ENCODE data around the gene PRRC2A. TPM values are rescaled to one million over a fixed set of nuclear protein-coding genes. Genes with fewer than 3 reads are reported as not detected.
A peak's percentile ranks its signal among the peaks of the same experiment; 100 is the strongest.

The PRRC2A gene
- total RNA-seq, 1 experiment from 2014 or later = 318 TPM

DNA sequence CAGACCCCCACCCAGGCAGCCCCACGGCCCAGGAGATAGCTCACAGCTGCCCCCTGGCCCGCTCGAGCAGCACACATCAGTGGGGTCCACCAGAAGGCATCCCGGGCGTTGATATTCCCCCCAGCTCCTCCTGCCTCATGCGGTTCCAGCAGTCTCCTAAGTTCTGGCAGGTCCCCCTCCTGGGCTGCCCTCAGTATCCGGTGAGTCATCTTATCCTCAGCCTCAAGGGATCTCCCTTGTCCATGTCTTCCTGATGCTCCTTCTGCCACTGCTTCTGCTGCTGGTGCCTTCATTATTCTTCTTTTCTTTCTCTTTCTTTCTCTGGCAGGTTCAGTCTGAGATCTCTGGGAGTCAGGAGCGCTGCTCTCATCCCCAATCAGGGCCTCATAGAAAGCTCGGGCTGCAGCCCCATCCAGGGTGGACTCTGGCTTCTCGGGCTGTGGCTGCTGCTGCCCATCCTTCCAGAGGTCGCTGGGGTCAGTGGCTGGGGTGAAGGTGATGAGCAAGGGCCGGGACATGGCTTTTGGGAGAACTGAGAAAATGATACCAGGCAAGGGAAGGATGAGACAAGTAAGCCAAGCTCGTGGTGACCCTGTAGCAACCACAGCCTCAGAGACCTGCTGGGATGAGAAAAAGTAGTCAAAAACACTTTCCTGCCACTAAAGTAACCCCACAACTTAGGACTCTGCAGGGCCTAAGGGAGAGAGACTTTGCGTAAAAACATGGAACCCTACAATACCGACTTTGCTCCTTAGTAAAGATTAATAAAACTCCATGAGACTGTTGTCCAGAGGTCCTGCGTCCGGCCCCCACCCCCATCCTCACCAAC, 43.7 kb downstream of the PRRC2A start:
- in situ Hi-C loops (cut with HindIII; ENCODE audit: low pct_unique_long_range_greater_than_20kb, low sequenced_read_pairs) (no loop called here), intact Hi-C loops (cut with micrococcal nuclease; ENCODE audit: unreplicated experiment) (no loop called here)
- ChIA-PET POLR2A (interaction anchor here (0.6 kb wide), 1 partner anchor 166 kb away, joined by 15 read pairs; no protein-coding TSS in a partner anchor), CTCF (no interaction called here)
- TSS peak; percentile 81 for BruUV-seq (replicated peaks)
- Histone ChIP-seq H3K27me3 (ENCODE audit: control insufficient read depth, insufficient read depth, low read length) (no peaks in the 10 kb centered on the region), H3K4me1 (ENCODE audit: control insufficient read depth, insufficient read depth, low read length) (peaks cover 17% of the 10 kb centered on the region), H3K4me3 (ENCODE audit: low read depth in 2 of 2, low read length in 2 of 2) (peak overlapping the region; percentile 76 to 94), H3K36me3 (ENCODE audit: control insufficient read depth, insufficient read depth, low read length) (peaks cover 25% of the 10 kb centered on the region), H3K27ac (ENCODE audit: low read length) (peak overlapping the region; percentile 94), H3K9me3 (ENCODE audit: control insufficient read depth, insufficient read depth, low read depth, low read length) (no peaks in the 10 kb centered on the region)
- no peak for ATAC-seq
- TF ChIP-seq TCF7L2 (IDR thresholded peaks at IDR 0.05; ENCODE audit: low read depth, low read length) (no peak), REST (IDR thresholded peaks at IDR 0.05; ENCODE audit: insufficient read depth in 1 of 2, low read depth in 2 of 2, low read length in 1 of 2) (no peak), POLR2AphosphoS5 (IDR thresholded peaks at IDR 0.05; ENCODE audit: low read depth, low read length) (no peak)
- DNase-seq (ENCODE audit: low read depth, low spot score) = no peak

GRCh38 chr6:31664790-31665500, 44.4 kb downstream of the PRRC2A start, which contains the start of gene GPANK1:
GPANK1 (minus strand) TSS chr6:31664997; CDS start chr6:31664478, 519 bp downstream.
- H3K4me3 ChIP-seq (ENCODE audit: low read depth in 2 of 2, low read length in 2 of 2) = peak within 1 kb of the TSS; percentile 76 to 94
- H3K36me3 ChIP-seq (ENCODE audit: control insufficient read depth, insufficient read depth, low read length) = peaks cover 33% of the 10 kb centered on the region
- TF ChIP-seq SIN3A (IDR thresholded peaks at IDR 0.05; ENCODE audit: borderline replicate concordance, insufficient read depth, low read depth, low read length) (no peak), POLR2AphosphoS5 (IDR thresholded peaks at IDR 0.05; ENCODE audit: low read depth, low read length) (peak; percentile 30; the same call in 1 of the 2 replicates), TCF7L2 (IDR thresholded peaks at IDR 0.05; ENCODE audit: low read depth, low read length) (peak; percentile 49; the same call in 1 of the 2 replicates)
- ChIA-PET CTCF (no interaction called here), POLR2A (interaction anchor here (0.6 kb wide), 2 partner anchors 40 to 166 kb away, joined by 4 to 15 read pairs; no protein-coding TSS in a partner anchor)
- intact Hi-C loops (cut with micrococcal nuclease; ENCODE audit: unreplicated experiment) (no loop called here), in situ Hi-C loops (cut with HindIII; ENCODE audit: low pct_unique_long_range_greater_than_20kb, low sequenced_read_pairs) (no loop called here)
- BruUV-seq (replicated peaks) = no TSS peak
- H3K4me1 ChIP-seq (ENCODE audit: control insufficient read depth, insufficient read depth, low read length) = peaks cover 14% of the 10 kb centered on the region
- ATAC-seq = peak; percentile 57
- peak; percentile 87 for DNase-seq (ENCODE audit: low read depth, low spot score)
- no peaks in the 10 kb centered on the region for H3K9me3 ChIP-seq (ENCODE audit: control insufficient read depth, insufficient read depth, low read depth, low read length)
- peak within 1 kb of the TSS; percentile 94 for H3K27ac ChIP-seq (ENCODE audit: low read length)
- H3K27me3 ChIP-seq (ENCODE audit: control insufficient read depth, insufficient read depth, low read length) = no peaks in the 10 kb centered on the region

Data from Panc1 (cell line).